ENCODE measurements around the gene SLC5A4.
"Not testable (repeated sequence)": the region's sequence is repeated elsewhere in the genome, so short reads cannot be mapped to it uniquely, and the experiment has no call there.

SLC5A4 gene

GRCh38 chr22:32202161-32202538, 53.0 kb downstream of the SLC5A4 start:
- DNase-seq (ENCODE audit: low read depth in 4 of 4, low spot score in 1 of 4): no peak

- DNase-seq (ENCODE audit: low read depth in 4 of 4, low spot score in 1 of 4): no peak
Observed at GRCh38 chr22:32200752-32201151, 54.4 kb downstream of the SLC5A4 start.

- no peak for DNase-seq (ENCODE audit: low read depth in 4 of 4, low spot score in 1 of 4)
Observed at GRCh38 chr22:32199961-32200360, 55.2 kb downstream of the SLC5A4 start.

- no peak for DNase-seq (ENCODE audit: low read depth in 4 of 4, low spot score in 1 of 4)
Observed at GRCh38 chr22:32199341-32199740, 55.8 kb downstream of the SLC5A4 start.

GRCh38 chr22:32197553-32198226, 57.5 kb downstream of the SLC5A4 start:
- DNase-seq (ENCODE audit: low read depth in 4 of 4, low spot score in 1 of 4): not testable (repeated sequence)

- not testable (repeated sequence) for DNase-seq (ENCODE audit: low read depth in 4 of 4, low spot score in 1 of 4)
Observed at GRCh38 chr22:32195900-32196299, 59.2 kb downstream of the SLC5A4 start.

- DNase-seq (ENCODE audit: low read depth in 4 of 4, low spot score in 1 of 4): not testable (repeated sequence)
Observed at GRCh38 chr22:32193346-32193745, 61.8 kb downstream of the SLC5A4 start.

GRCh38 chr22:32191021-32191420, 64.1 kb downstream of the SLC5A4 start:
- DNase-seq (ENCODE audit: low read depth in 4 of 4, low spot score in 1 of 4): not testable (repeated sequence)

- no peak for DNase-seq (ENCODE audit: low read depth in 4 of 4, low spot score in 1 of 4)
Observed at GRCh38 chr22:32185821-32186220, 69.3 kb downstream of the SLC5A4 start.

- DNase-seq (ENCODE audit: low read depth in 4 of 4, low spot score in 1 of 4): no peak
Observed at GRCh38 chr22:32183625-32184024, 71.5 kb downstream of the SLC5A4 start.

- no peak for DNase-seq (ENCODE audit: low read depth in 4 of 4, low spot score in 1 of 4)
Observed at GRCh38 chr22:32181043-32181442, 74.1 kb downstream of the SLC5A4 start.

GRCh38 chr22:32177221-32177765, 77.9 kb downstream of the SLC5A4 start:
- no peak for DNase-seq (ENCODE audit: low read depth in 4 of 4, low spot score in 1 of 4)

- DNase-seq (ENCODE audit: low read depth in 4 of 4, low spot score in 1 of 4): no peak
Observed at GRCh38 chr22:32175683-32176644, 79.2 kb downstream of the SLC5A4 start.

GRCh38 chr22:32175115-32175514, 80.0 kb downstream of the SLC5A4 start:
- DNase-seq (ENCODE audit: low read depth in 4 of 4, low spot score in 1 of 4): no peak
